HepG2 (cell line): ENCODE data around the gene HS3ST5.

ENCODE experiments used
- KDM6A ChIP-seq: IDR thresholded peaks from 2 replicates; pipeline ENCODE4 v1.6.1; 2016; ENCODE audit warnings: low read depth
- MAZ ChIP-seq, 2 experiments: sonication (generic) in 1 of 2; formaldehyde crosslinking in 1 of 2; IDR thresholded peaks; 2 replicates each; pipeline versions ENCODE4 v1.5.0 to v1.6.1; 2012 to 2020; ENCODE audit warnings: low read depth in 2 of 2, mild to moderate bottlenecking in 2 of 2, borderline replicate concordance in 1 of 2, improper control_type of control experiment in 1 of 2, low read length in 1 of 2, missing genetic modification reagents in 1 of 2, moderate library complexity in 1 of 2
- RAD21 ChIP-seq: fragments of 450-650 bp; formaldehyde crosslinking; IDR thresholded peaks from 2 replicates; pipeline ENCODE4 v1.5.0; 2020; ENCODE audit warnings: mild to moderate bottlenecking
- REST ChIP-seq, 2 experiments: IDR thresholded peaks; 2 replicates each; pipeline ENCODE4 v1.6.1; 2011 to 2012; ENCODE audit warnings: low read length in 2 of 2, borderline replicate concordance in 1 of 2, low read depth in 1 of 2, mild to moderate bottlenecking in 1 of 2, moderate library complexity in 1 of 2
- SUZ12 ChIP-seq: fragments of 150-350 bp; IDR thresholded peaks from 2 replicates; pipeline ENCODE4 v1.6.1; 2014; ENCODE audit warnings: low read depth, low read length
- ZNF607 ChIP-seq: sonication (generic); formaldehyde crosslinking; IDR thresholded peaks from 2 replicates; pipeline ENCODE4 v1.5.1; 2020; ENCODE audit warnings: missing genetic modification reagents, mild to moderate bottlenecking, borderline replicate concordance
- TF ChIP-seq, protein P1 (sequence below): sonication (generic); formaldehyde crosslinking; IDR thresholded peaks from 2 replicates; pipeline ENCODE4 v1.5.0; 2020; ENCODE audit warnings: mild to moderate bottlenecking, missing genetic modification reagents, moderate library complexity

DNA sequence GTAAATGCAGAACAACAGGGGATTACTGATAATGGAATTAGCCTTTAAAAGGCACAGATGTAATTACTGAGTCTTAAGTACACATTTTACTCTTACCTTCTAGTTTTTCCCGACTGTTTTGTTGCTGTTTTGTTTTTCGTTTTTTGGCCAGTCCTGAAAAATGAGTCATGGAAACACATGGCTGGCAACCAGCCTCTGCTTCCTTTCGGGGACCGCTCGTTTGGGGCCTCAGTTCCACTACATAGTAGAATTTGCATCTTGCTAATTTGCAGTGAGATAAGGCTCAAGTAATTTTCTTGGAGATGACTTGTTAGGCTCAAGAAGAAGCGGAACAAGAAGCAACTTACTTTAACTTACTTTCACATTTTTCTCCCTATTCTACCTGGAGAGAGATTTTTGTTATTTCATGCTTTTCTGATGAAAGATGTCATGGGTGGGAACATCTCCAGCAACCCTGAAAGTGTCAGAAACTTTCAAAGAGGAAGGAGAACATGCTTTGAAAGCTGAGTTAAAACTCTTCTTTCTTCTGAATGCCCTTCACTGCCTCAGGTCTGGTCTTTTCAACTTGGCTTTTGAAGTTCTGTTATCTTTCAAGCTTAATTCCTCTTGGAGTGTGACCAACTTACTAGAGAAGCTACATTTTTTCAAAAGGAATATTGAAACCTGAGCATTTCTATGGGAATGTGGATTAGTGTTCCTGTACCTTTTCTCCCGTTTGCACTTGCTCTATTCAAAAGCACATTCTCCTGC is 300.4 kb downstream of the HS3ST5 start:
- no peak for TF ChIP-seq RAD21 (CRISPR knock-in tag)
- TF ChIP-seq REST (IDR thresholded peaks at IDR 0.05; ENCODE audit: borderline replicate concordance in 1 of 2, low read depth in 1 of 2, low read length in 2 of 2): no peak
- no peak for TF ChIP-seq MAZ (IDR thresholded peaks at IDR 0.05; ENCODE audit: borderline replicate concordance, low read depth, low read length)
- no peak for TF ChIP-seq MAZ (CRISPR knock-in tag; IDR thresholded peaks at IDR 0.05; ENCODE audit: low read depth)
- no peak for TF ChIP-seq SUZ12
- TF ChIP-seq KDM6A (CRISPR knock-in tag): no peak
- TF ChIP-seq, protein P1, sequence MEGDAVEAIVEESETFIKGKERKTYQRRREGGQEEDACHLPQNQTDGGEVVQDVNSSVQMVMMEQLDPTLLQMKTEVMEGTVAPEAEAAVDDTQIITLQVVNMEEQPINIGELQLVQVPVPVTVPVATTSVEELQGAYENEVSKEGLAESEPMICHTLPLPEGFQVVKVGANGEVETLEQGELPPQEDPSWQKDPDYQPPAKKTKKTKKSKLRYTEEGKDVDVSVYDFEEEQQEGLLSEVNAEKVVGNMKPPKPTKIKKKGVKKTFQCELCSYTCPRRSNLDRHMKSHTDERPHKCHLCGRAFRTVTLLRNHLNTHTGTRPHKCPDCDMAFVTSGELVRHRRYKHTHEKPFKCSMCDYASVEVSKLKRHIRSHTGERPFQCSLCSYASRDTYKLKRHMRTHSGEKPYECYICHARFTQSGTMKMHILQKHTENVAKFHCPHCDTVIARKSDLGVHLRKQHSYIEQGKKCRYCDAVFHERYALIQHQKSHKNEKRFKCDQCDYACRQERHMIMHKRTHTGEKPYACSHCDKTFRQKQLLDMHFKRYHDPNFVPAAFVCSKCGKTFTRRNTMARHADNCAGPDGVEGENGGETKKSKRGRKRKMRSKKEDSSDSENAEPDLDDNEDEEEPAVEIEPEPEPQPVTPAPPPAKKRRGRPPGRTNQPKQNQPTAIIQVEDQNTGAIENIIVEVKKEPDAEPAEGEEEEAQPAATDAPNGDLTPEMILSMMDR (CRISPR knock-in tag): no peak
- no peak for TF ChIP-seq ZNF607 (CRISPR knock-in tag)
